ENCODE data around the gene CAPN2.

GRCh38 chr1:223758734-223759133 is 46.4 kb downstream of the CAPN2 start:
- TF ChIP-seq ZNF2 (tag by site-specific recombination; IDR thresholded peaks at IDR 0.05) (no peak), TCF7L2 (IDR thresholded peaks at IDR 0.05; ENCODE audit: borderline replicate concordance, low read depth, low read length) (no peak), RBAK (tag by site-specific recombination; IDR thresholded peaks at IDR 0.05) (no peak), ZIC2 (tag by site-specific recombination; IDR thresholded peaks at IDR 0.05) (no peak), SP2 (tag by site-specific recombination; IDR thresholded peaks at IDR 0.05) (no peak), ZNF121 (tag by site-specific recombination; IDR thresholded peaks at IDR 0.05) (peak; percentile 63; the same call in 1 of the 2 replicates), REPIN1 (tag by site-specific recombination; IDR thresholded peaks at IDR 0.05; ENCODE audit: low read depth) (no peak), SP7 (tag by site-specific recombination; IDR thresholded peaks at IDR 0.05) (no peak), SETDB1 (IDR thresholded peaks at IDR 0.05; ENCODE audit: insufficient read length, low read length) (no peak), ZNF561 (tag by site-specific recombination; IDR thresholded peaks at IDR 0.05; ENCODE audit: borderline replicate concordance) (no peak)
- TF ChIP-seq, protein P1, sequence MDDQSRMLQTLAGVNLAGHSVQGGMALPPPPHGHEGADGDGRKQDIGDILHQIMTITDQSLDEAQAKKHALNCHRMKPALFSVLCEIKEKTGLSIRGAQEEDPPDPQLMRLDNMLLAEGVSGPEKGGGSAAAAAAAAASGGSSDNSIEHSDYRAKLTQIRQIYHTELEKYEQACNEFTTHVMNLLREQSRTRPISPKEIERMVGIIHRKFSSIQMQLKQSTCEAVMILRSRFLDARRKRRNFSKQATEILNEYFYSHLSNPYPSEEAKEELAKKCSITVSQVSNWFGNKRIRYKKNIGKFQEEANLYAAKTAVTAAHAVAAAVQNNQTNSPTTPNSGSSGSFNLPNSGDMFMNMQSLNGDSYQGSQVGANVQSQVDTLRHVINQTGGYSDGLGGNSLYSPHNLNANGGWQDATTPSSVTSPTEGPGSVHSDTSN (CRISPR knock-in tag; IDR thresholded peaks at IDR 0.05): no peak

Measured in HEK293 (cell line).